GM18861 (cell line): Measurements from ENCODE around the gene CDH4.

ENCODE experiments used
- ATAC-seq: cut with Tn5 transposase; IDR thresholded peaks from one replicate; pipeline ENCODE4 v1.9.1; 2021; ENCODE audit not compliant: unreplicated experiment

Gene CDH4

GRCh38 chr20:61912665-61913422, 660.8 kb downstream of the CDH4 start:
- no peak for ATAC-seq

- no peak for ATAC-seq
Observed at GRCh38 chr20:61913423-61914225, 661.6 kb downstream of the CDH4 start.

- no peak for ATAC-seq
Observed at GRCh38 chr20:61915101-61915500, 663.0 kb downstream of the CDH4 start.

GRCh38 chr20:61916318-61916891, 664.3 kb downstream of the CDH4 start:
- no peak for ATAC-seq

- no peak for ATAC-seq
Observed at GRCh38 chr20:61917474-61918145, 665.5 kb downstream of the CDH4 start.

GRCh38 chr20:61918548-61918947, 666.5 kb downstream of the CDH4 start:
- no peak for ATAC-seq

GRCh38 chr20:61919239-61919638, 667.2 kb downstream of the CDH4 start:
- ATAC-seq = no peak

GRCh38 chr20:61919675-61920365, 667.8 kb downstream of the CDH4 start:
- ATAC-seq = no peak

- no peak for ATAC-seq
Observed at GRCh38 chr20:61922411-61922810, 670.4 kb downstream of the CDH4 start.

- ATAC-seq = no peak
Observed at GRCh38 chr20:61922936-61923335, 670.9 kb downstream of the CDH4 start.

- no peak for ATAC-seq
Observed at GRCh38 chr20:61923371-61924166, 671.5 kb downstream of the CDH4 start.

GRCh38 chr20:61924211-61924857, 672.3 kb downstream of the CDH4 start:
- no peak for ATAC-seq

GRCh38 chr20:61924858-61925554, 672.9 kb downstream of the CDH4 start:
- ATAC-seq = no peak

- no peak for ATAC-seq
Observed at GRCh38 chr20:61925555-61926252, 673.6 kb downstream of the CDH4 start.

GRCh38 chr20:61926253-61926613, 674.2 kb downstream of the CDH4 start:
- no peak for ATAC-seq

GRCh38 chr20:61926796-61927192, 674.7 kb downstream of the CDH4 start:
- ATAC-seq = no peak

GRCh38 chr20:61927193-61927825, 675.2 kb downstream of the CDH4 start:
- no peak for ATAC-seq
